Stimulated activated CD4-positive, alpha-beta T cell treated with anti-CD3 and anti-CD28 coated beads, Interleukin-12 subunit alpha, Interleukin-12 subunit beta, amount 100 ng/mL, for 48 hours (primary cell): ENCODE data around the gene HADH.
"Not testable (repeated sequence)": the region's sequence is repeated elsewhere in the genome, so short reads cannot be mapped to it uniquely, and the experiment has no call there.

Experiments
- DNase-seq, 3 donors: peaks; one replicate each; pipeline ENCODE4 v3.0.0-alpha.2; 2020; ENCODE audit warnings: low read depth in 2 of 3, low spot score in 1 of 3

Gene HADH

GRCh38 chr4:108029731-108030130 lies 40.0 kb downstream of the HADH start:
- no peak for DNase-seq

DNA sequence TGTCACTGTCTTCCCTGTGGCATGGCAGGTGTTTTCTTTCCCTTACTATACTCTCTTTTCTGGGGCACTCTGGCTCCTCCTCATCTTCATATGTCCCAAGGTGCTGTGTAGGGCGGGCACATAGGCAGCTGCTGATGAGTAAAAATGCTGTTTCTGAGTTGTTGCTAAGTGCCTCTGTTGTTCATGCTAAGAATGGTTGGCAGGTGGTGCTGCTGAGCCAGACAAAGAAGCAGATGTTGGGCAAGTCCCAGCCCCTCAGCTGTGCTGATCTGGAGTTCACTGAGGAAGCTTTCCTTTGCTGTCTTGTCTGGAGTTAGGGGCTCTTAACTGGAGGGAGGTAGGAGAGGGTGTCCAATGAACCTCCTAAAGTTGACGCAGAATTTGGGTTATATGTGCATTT lies 40.6 kb downstream of the HADH start:
- peak; percentile 40 to 57 (median 44) for DNase-seq

GRCh38 chr4:108031427-108032083 lies 41.9 kb downstream of the HADH start:
- peak in 2 of 3 donors; percentile 32 to 51 for DNase-seq

DNA sequence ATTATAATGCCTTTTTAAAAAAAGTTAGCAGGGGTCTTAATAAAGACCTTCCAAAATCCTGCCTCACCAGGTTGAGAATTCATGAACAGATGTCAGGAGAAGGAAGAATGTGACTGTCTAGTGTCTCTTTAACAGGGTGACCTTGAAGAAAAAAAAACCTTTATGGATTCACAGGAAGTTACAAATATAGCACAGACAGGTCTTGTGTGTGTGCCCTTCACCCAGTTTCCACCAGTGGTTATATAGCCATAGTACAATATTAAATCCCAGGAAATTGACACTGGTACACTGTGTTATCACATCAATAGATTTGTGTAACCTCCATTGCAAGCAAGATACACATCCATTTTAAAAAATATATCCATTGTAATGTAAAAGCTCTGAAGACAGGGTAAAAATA lies 43.7 kb downstream of the HADH start:
- no peak for DNase-seq

GRCh38 chr4:108034565-108034964 lies 44.9 kb downstream of the HADH start:
- no peak for DNase-seq

DNA sequence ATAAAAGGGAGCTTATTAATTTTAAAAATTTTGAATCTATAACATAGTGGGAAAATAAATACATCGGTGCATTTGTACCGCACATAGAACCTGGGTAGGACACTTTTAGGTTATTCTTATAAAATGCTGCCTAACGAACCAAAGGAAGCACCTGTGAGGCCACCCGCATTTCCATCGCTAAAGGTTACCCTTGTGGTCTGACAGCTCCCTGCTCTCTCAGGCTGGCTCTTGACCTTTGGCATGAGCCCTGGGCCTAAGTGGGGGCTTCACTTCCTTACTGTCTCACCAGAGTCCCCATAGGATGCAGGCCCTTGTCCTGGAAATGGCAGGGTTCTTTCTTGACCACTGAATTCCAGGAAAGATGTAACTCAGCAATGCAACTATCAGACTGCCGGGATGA lies 46.0 kb downstream of the HADH start:
- no peak for DNase-seq

- DNase-seq = peak; percentile 31 to 64 (median 41)
These were observed 46.5 kb downstream of the HADH start for GRCh38 chr4:108036213-108036612.

DNA sequence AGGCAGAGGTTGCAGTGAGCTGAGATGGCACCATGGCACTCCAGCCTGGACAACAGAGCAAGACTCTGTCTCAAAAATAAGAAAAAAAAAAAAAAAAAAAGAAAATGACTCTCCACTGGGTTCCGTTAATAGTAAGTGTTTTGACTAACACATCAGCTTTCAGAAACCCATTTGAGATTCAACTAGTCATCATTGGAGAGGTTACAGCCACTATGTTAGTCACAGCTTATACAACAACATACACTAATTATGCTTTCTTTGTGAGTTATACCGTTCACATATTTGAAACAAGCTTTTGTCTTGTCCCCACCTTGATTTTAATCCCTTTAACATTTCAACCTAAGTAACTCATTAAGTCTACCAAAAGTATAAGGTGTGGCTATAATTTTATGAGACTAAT lies 48.2 kb downstream of the HADH start:
- DNase-seq = no peak

GRCh38 chr4:108042927-108043326 lies 53.2 kb downstream of the HADH start:
- DNase-seq = no peak

DNA sequence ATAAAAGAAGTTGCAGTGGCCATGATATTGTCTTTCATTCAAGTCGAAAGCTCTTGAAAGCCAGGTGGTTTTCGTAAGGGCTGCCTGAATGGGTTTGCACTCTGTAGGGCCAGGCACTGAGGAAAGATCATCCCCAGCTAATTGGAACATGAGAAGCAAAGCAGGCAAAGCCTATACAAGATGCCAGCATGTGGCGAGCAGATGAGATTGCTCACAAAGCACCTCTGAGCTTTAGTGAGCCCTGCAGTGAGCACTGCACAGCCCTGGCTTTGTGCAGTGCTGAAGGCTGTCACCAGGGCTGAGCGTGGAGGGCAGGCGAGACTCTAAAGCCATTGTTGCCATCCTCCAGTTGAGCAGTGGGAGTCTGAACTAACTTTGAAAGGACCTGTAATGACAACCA lies 53.8 kb downstream of the HADH start:
- DNase-seq = no peak

DNA sequence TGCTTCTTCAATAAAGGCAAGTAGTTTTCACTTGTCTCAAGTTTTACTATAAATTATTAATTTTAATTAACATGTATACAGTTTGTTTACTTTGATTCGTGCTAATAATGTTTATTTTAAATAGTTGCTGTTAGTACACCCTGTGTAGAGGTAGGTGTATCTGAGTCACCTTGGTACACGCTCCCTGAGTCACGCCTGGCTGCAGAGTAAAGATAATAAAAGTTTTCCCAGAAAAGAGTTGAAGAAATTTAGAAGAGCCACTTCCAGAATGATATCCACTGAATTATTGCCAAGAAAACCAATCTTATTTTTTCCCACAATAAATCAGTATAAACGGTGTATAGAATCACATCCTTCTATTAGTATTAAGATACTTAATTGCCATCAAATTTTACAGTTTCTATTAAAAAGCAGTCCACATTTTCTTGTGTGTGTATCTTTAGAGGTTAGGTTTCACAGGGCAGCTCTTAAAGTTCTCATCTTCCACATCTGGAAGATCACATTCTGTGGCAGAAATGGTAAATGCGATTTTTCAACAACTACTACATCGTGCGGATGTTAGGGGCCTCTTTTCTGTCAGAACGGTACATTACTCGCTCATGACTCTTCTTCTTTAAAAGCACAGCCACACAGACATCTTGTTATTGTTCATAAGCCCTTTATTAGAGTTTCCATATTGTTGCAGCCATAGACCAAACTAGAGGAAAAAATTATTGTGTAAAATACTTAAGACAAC lies 55.4 kb downstream of the HADH start:
- no peak for DNase-seq

DNA sequence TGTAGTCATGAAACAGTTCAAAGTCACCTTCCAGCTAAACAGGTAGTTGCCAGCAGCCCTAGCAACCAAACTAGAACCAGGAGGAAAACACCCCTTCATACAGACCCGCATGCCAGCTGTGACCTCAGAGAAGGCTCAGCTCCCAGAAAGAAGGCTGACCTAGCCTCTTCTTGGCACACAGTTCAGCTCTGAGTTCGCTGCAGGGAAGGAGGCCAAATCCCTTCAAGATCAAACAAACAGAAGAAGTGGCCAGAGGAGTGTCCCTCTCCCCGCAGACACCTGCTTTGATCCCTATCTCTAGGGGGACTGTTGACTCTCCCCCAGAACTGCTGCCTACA lies 56.0 kb downstream of the HADH start:
- no peak for DNase-seq

GRCh38 chr4:108047199-108047598 lies 57.5 kb downstream of the HADH start:
- DNase-seq = no peak

GRCh38 chr4:108048157-108048556 lies 58.5 kb downstream of the HADH start:
- DNase-seq = no peak

DNA sequence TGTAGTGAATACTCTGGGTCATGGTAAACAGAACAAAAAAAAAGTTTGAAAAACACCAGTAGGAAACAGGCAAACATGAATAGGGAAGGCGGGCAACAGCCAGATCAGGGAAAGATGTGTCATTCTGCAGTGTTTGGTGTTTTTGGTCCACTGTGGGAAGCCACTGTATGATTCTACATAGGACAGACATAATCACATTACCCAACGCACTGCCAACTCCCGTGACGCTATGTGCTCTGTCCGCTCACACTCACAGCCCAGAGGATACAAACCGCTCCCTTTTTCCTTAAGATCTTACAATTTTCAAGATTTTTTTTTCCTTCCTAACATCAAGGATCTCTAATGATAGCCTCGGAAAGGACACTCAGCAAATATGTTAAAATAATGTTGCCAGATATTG lies 59.3 kb downstream of the HADH start:
- DNase-seq = no peak

DNA sequence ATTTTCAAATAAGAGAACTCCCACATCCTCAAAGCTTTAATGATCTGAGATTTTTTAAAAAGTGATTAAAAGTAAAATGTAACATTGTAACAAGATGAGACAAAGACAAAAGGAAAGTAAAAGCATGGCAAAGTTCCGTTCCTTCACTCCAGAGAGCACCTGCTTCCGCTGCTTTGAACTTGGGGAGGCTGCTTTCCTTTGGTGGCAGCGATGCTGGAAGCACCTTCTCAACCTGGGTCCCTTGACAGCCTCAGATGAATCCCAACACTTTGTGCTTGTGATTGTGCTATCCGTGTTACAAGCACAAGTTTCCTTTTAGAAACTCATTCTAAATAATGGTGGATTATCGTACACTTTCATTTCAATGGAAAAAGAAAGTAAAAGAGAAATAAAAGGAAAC lies 59.7 kb downstream of the HADH start:
- DNase-seq = no peak

GRCh38 chr4:108050166-108051111 lies 60.8 kb downstream of the HADH start:
- not testable (repeated sequence) for DNase-seq

- DNase-seq = no peak
These were observed 61.7 kb downstream of the HADH start for GRCh38 chr4:108051343-108051742.

- no peak for DNase-seq
These were observed 63.0 kb downstream of the HADH start for GRCh38 chr4:108052558-108053120.

GRCh38 chr4:108053251-108053711 lies 63.6 kb downstream of the HADH start:
- DNase-seq = no peak

- DNase-seq = no peak
These were observed 64.4 kb downstream of the HADH start for GRCh38 chr4:108054025-108054638.
